H9 (cell line): ENCODE measurements around the gene WDR70. TPM values are rescaled to one million over a fixed set of nuclear protein-coding genes. Genes with fewer than 3 reads are reported as not detected.

Experiments used
- DNase-seq: peaks from one replicate; pipeline ENCODE4 v3.0.0-alpha.2; 2017
- H2AFZ ChIP-seq: one replicate; pipeline ENCODE4 v1.6.1; 2013; ENCODE audit warnings: mild to moderate bottlenecking, low read length, control low read depth, moderate library complexity
- H2AK5ac ChIP-seq: 2 replicates; pipeline ENCODE4 v1.6.1; 2013; ENCODE audit warnings: low read length, control low read depth, mixed read lengths; ENCODE audit not compliant: insufficient read length
- H2BK120ac ChIP-seq: one replicate; pipeline ENCODE4 v1.6.1; 2013; ENCODE audit warnings: low read depth, mild to moderate bottlenecking, low read length, control low read depth, inconsistent platforms; ENCODE audit not compliant: poor library complexity, severe bottlenecking
- H2BK12ac ChIP-seq: 2 replicates; pipeline ENCODE4 v1.6.1; 2013; ENCODE audit warnings: low read length, control low read depth, mixed read lengths, low read depth; ENCODE audit not compliant: insufficient read length
- H2BK15ac ChIP-seq: 2 replicates; pipeline ENCODE4 v1.6.1; 2013; ENCODE audit warnings: low read depth, low read length, control low read depth
- H2BK20ac ChIP-seq: one replicate; pipeline ENCODE4 v1.6.1; 2013; ENCODE audit warnings: low read depth, mild to moderate bottlenecking, low read length, control low read depth, inconsistent platforms; ENCODE audit not compliant: poor library complexity, severe bottlenecking
- H2BK5ac ChIP-seq: 2 replicates; pipeline ENCODE4 v1.6.1; 2013; ENCODE audit warnings: low read length, control low read depth, mixed read lengths; ENCODE audit not compliant: insufficient read length
- H3K14ac ChIP-seq: 2 replicates; pipeline ENCODE4 v1.6.1; 2013; ENCODE audit warnings: low read length, control low read depth; ENCODE audit not compliant: insufficient read depth
- H3K18ac ChIP-seq: 2 replicates; pipeline ENCODE4 v1.6.1; 2013; ENCODE audit warnings: low read depth, mild to moderate bottlenecking, mixed read lengths, low read length, control low read depth; ENCODE audit not compliant: insufficient read length
- H3K23ac ChIP-seq: 2 replicates; pipeline ENCODE4 v1.6.1; 2013; ENCODE audit warnings: low read length, control low read depth, mixed read lengths, low read depth; ENCODE audit not compliant: insufficient read length
- H3K23me2 ChIP-seq: 2 replicates; pipeline ENCODE4 v1.6.1; 2013; ENCODE audit warnings: low read depth, mild to moderate bottlenecking, mixed read lengths, low read length, control low read depth; ENCODE audit not compliant: insufficient read length, poor library complexity, severe bottlenecking
- H3K27ac ChIP-seq: 2 replicates; pipeline ENCODE4 v1.5.1; 2013; ENCODE audit warnings: low read length, control low read depth, mixed read lengths, low read depth; ENCODE audit not compliant: insufficient read length
- H3K27me3 ChIP-seq: 2 replicates; pipeline ENCODE4 v1.6.1; 2013; ENCODE audit warnings: low read length, control low read depth, inconsistent platforms; ENCODE audit not compliant: insufficient read depth
- H3K4ac ChIP-seq: 2 replicates; pipeline ENCODE4 v1.6.1; 2013; ENCODE audit warnings: low read depth, mild to moderate bottlenecking, control low read depth, inconsistent platforms, low read length, moderate library complexity
- H3K4me1 ChIP-seq: 2 replicates; pipeline ENCODE4 v1.6.1; 2013; ENCODE audit warnings: low read length, control low read depth, inconsistent platforms; ENCODE audit not compliant: insufficient read depth
- H3K4me2 ChIP-seq: 2 replicates; pipeline ENCODE4 v1.6.1; 2013; ENCODE audit warnings: low read length, control low read depth, mixed read lengths; ENCODE audit not compliant: insufficient read length, insufficient read depth
- H3K56ac ChIP-seq: 2 replicates; pipeline ENCODE4 v1.6.1; 2013; ENCODE audit warnings: low read depth, mild to moderate bottlenecking, mixed read lengths, low read length, control low read depth; ENCODE audit not compliant: insufficient read length
- H3K79me1 ChIP-seq: 2 replicates; pipeline ENCODE4 v1.6.1; 2013; ENCODE audit warnings: low read depth, mild to moderate bottlenecking, moderate library complexity, low read length, control low read depth, inconsistent platforms; ENCODE audit not compliant: insufficient read depth, poor library complexity, severe bottlenecking
- H3K79me2 ChIP-seq: 2 replicates; pipeline ENCODE4 v1.6.1; 2013; ENCODE audit warnings: low read length, control low read depth, inconsistent platforms; ENCODE audit not compliant: insufficient read depth
- H3K9ac ChIP-seq: 2 replicates; pipeline ENCODE4 v1.6.1; 2013; ENCODE audit warnings: low read length, control low read depth, mixed read lengths; ENCODE audit not compliant: insufficient read length; ENCODE audit errors: extremely low read depth
- H3K9me3 ChIP-seq: one replicate; pipeline ENCODE4 v1.6.1; 2013; ENCODE audit warnings: low read depth, low read length, inconsistent platforms; ENCODE audit not compliant: control insufficient read depth
- H3T11ph ChIP-seq: one replicate; pipeline ENCODE4 v1.6.1; 2013; ENCODE audit warnings: mild to moderate bottlenecking, low read length, control low read depth, inconsistent platforms
- H4K20me1 ChIP-seq: one replicate; pipeline ENCODE4 v1.6.1; 2013; ENCODE audit not compliant: control insufficient read depth, insufficient read length, insufficient read depth
- H4K5ac ChIP-seq: 2 replicates; pipeline ENCODE4 v1.6.1; 2013; ENCODE audit warnings: low read depth, mild to moderate bottlenecking, mixed read lengths, low read length, control low read depth; ENCODE audit not compliant: insufficient read length
- H4K8ac ChIP-seq: replicated peaks from 2 replicates; pipeline ENCODE4 v1.6.1; 2013; ENCODE audit warnings: low read length, control low read depth, mixed read lengths, low read depth; ENCODE audit not compliant: insufficient read length
- H4K91ac ChIP-seq: 2 replicates; pipeline ENCODE4 v1.6.1; 2013; ENCODE audit warnings: low read depth, mild to moderate bottlenecking, moderate library complexity, mixed read lengths, low read length, control low read depth; ENCODE audit not compliant: insufficient read length
- H3K27ac Mint-ChIP-seq, 3 experiments: 2 replicates in 2 of 3; 3 replicates in 1 of 3; pipeline ENCODE4 v1.8.0; 2020 to 2021; ENCODE audit warnings: mixed read lengths in 3 of 3, mild to moderate bottlenecking in 1 of 3, moderate library complexity in 1 of 3
- H3K27me3 Mint-ChIP-seq: 2 replicates; pipeline ENCODE4 v1.8.0; 2021; ENCODE audit warnings: low read depth, mild to moderate bottlenecking, moderate library complexity, mixed read lengths
- H3K36me3 Mint-ChIP-seq, 3 experiments: 2 replicates in 2 of 3; 3 replicates in 1 of 3; pipeline ENCODE4 v1.8.0; 2020 to 2021; ENCODE audit warnings: low read depth in 3 of 3, mixed read lengths in 3 of 3; ENCODE audit not compliant: insufficient read depth in 1 of 3
- H3K4me1 Mint-ChIP-seq, 2 experiments: 2 replicates each; pipeline ENCODE4 v1.8.0; 2020; ENCODE audit warnings: mixed read lengths in 2 of 2
- H3K4me3 Mint-ChIP-seq, 2 experiments: 2 replicates in 1 of 2; 3 replicates in 1 of 2; pipeline ENCODE4 v1.8.0; 2020 to 2021; ENCODE audit warnings: mild to moderate bottlenecking in 2 of 2, mixed read lengths in 2 of 2, moderate library complexity in 1 of 2
- H3K9me3 Mint-ChIP-seq, 2 experiments: 2 replicates in 1 of 2; 3 replicates in 1 of 2; pipeline ENCODE4 v1.8.0; 2020; ENCODE audit warnings: mild to moderate bottlenecking in 2 of 2, mixed read lengths in 2 of 2, moderate library complexity in 1 of 2
- WGBS: extraction: QIAGEN DNeasy Blood & Tissue Kit; methylation state at CpG from one replicate; pipeline ENCODE4 v1.1.7; 2013; ENCODE audit warnings: missing lambda C conversion rate, low lambda C conversion rate, mixed read lengths; ENCODE audit not compliant: insufficient read length; ENCODE audit errors: extremely low coverage; 5-methylcytosine and 5-hydroxymethylcytosine counted together
- total RNA-seq: library from RNA; stranded (reverse); gene quantifications from 2 replicates; pipeline ENCODE4 v1.2.1, GENCODE V29; 2021
- TF ChIP-seq, protein P1 (sequence below): fragments of 200-600 bp; sonication (generic); conservative IDR thresholded peaks from 3 replicates; pipeline ENCODE4 v1.8.0; 2021; ENCODE audit warnings: antibody characterized with exemption, mild to moderate bottlenecking

The WDR70 gene
- total RNA-seq, 1 experiment from 2014 or later, result 38.1 TPM

DNA sequence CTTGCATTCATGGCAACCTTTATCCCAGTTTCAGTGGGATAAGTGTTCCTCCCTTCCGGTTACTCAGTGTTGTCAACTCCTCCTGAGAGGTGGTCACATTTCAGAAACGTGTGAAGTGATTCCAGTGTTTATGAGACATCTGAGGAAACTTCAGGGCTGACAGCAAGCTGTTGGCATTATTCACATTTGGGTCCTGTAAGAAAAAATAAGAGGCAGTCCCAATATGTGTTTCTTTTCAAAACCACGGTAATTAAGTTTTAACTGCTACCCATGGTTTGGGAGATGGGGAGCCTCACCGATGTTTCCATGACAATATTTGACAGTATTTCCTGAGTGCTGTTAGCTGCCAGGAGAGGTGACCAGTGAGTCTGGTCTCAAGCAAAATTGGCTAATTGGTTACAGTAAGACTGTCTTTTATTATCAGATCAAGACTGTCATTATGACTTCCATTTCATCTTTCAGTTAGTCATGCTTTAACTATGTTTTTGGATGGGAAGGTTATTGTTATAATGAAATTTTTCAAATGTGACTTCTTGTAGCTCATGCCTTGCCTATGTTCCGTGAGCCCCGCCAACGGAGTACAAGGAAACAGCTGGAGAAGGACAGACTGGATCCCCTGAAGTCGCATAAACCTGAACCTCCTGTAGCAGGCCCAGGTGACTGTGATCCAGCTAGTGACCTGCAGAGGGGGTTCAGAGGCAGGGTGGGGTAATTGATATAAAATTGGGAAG is 345.4 kb downstream of the WDR70 start:
- Histone ChIP-seq H3K27ac (no peak overlapping the region), H2BK5ac (no peak overlapping the region), H3K79me1 (no peaks in the 10 kb centered on the region), H4K91ac (no peak overlapping the region), H3K18ac (no peak overlapping the region), H3K79me2 (no peaks in the 10 kb centered on the region), H4K20me1 (no peaks in the 10 kb centered on the region), H3K56ac (no peak overlapping the region), H4K8ac (no peak overlapping the region), H3K4ac (no peak overlapping the region), H2BK120ac (no peak overlapping the region), H4K5ac (no peak overlapping the region), H3T11ph (no peak overlapping the region), H2AK5ac (no peak overlapping the region), H2BK15ac (no peak overlapping the region), H3K27me3 (no peaks in the 10 kb centered on the region), H2BK20ac (no peak overlapping the region), H3K14ac (no peak overlapping the region), H3K9me3 (no peaks in the 10 kb centered on the region), H3K4me2 (no peak overlapping the region), H3K23ac (no peak overlapping the region), H2AFZ (no peak overlapping the region), H3K9ac (no peak overlapping the region), H2BK12ac (no peak overlapping the region), H3K4me1 (peaks cover 5% of the 10 kb centered on the region), H3K23me2 (no peaks in the 10 kb centered on the region)
- Mint-ChIP-seq H3K9me3 (no peaks in the 10 kb centered on the region), H3K36me3 (peaks cover 0 to 8% (median 4%) of the 10 kb centered on the region in 3 experiments; a peak in 2 of 7 replicates), H3K4me3 (no peak overlapping the region), H3K4me1 (peaks cover 10 to 12% of the 10 kb centered on the region in 2 experiments), H3K27ac (no peak overlapping the region), H3K27me3 (no peaks in the 10 kb centered on the region)
- no CpG with 5 or more reads among the region's 8 CpGs for WGBS
- no peak for DNase-seq
- TF ChIP-seq, protein P1, sequence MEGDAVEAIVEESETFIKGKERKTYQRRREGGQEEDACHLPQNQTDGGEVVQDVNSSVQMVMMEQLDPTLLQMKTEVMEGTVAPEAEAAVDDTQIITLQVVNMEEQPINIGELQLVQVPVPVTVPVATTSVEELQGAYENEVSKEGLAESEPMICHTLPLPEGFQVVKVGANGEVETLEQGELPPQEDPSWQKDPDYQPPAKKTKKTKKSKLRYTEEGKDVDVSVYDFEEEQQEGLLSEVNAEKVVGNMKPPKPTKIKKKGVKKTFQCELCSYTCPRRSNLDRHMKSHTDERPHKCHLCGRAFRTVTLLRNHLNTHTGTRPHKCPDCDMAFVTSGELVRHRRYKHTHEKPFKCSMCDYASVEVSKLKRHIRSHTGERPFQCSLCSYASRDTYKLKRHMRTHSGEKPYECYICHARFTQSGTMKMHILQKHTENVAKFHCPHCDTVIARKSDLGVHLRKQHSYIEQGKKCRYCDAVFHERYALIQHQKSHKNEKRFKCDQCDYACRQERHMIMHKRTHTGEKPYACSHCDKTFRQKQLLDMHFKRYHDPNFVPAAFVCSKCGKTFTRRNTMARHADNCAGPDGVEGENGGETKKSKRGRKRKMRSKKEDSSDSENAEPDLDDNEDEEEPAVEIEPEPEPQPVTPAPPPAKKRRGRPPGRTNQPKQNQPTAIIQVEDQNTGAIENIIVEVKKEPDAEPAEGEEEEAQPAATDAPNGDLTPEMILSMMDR, result peak; percentile 36; the same call in 2 of the 3 replicates
